Loucy (cell line): ENCODE data around the gene C1orf53.
A peak's percentile ranks its signal among the peaks of the same experiment; 100 is the strongest.

Experiments used
- H2AFZ ChIP-seq: fragments of 200-600 bp; sonication (generic); 2 replicates; pipeline ENCODE4 v1.6.0; 2016; ENCODE audit warnings: antibody characterized with exemption, mild to moderate bottlenecking, low read length, moderate library complexity
- H3F3A ChIP-seq: fragments of 200-600 bp; 2 replicates; pipeline ENCODE4 v1.6.0; 2016; ENCODE audit warnings: antibody characterized with exemption, low read depth, mild to moderate bottlenecking
- H3K27me3 ChIP-seq: fragments of 200-600 bp; sonication (generic); 2 replicates; pipeline ENCODE4 v1.6.1; 2014; ENCODE audit warnings: low read length, mild to moderate bottlenecking; ENCODE audit not compliant: insufficient read depth, poor library complexity, severe bottlenecking
- H3K36me3 ChIP-seq: fragments of 200-600 bp; sonication (generic); 2 replicates; pipeline ENCODE4 v1.6.1; 2016; ENCODE audit warnings: low read length; ENCODE audit not compliant: insufficient read depth
- H3K4me1 ChIP-seq: fragments of 200-600 bp; sonication (generic); 2 replicates; pipeline ENCODE4 v1.5.1; 2014; ENCODE audit warnings: low read length, mild to moderate bottlenecking; ENCODE audit not compliant: insufficient read depth, poor library complexity, severe bottlenecking
- H3K4me2 ChIP-seq: fragments of 200-600 bp; sonication (generic); 2 replicates; pipeline ENCODE4 v1.6.0; 2014; ENCODE audit warnings: antibody characterized with exemption, low read length, low read depth, mild to moderate bottlenecking; ENCODE audit not compliant: poor library complexity, severe bottlenecking
- H3K4me3 ChIP-seq: fragments of 200-600 bp; sonication (generic); 2 replicates; pipeline ENCODE4 v1.5.1; 2014; ENCODE audit warnings: low read length, mild to moderate bottlenecking, mixed read lengths; ENCODE audit not compliant: poor library complexity, severe bottlenecking
- H3K79me2 ChIP-seq: fragments of 200-600 bp; sonication (generic); 2 replicates; pipeline ENCODE4 v1.6.1; 2014; ENCODE audit warnings: low read length; ENCODE audit not compliant: insufficient read depth
- H3K9ac ChIP-seq: fragments of 200-600 bp; sonication (generic); 2 replicates; pipeline ENCODE4 v1.6.0; 2014; ENCODE audit warnings: mild to moderate bottlenecking, low read depth, low read length, moderate library complexity; ENCODE audit not compliant: poor library complexity, severe bottlenecking
- H3K9me2 ChIP-seq: fragments of 200-600 bp; sonication (generic); replicated peaks from 2 replicates; pipeline ENCODE4 v1.6.1; 2016; ENCODE audit warnings: low read depth, low read length, mixed read lengths
- H3K9me3 ChIP-seq: fragments of 200-600 bp; sonication (generic); 2 replicates; pipeline ENCODE4 v1.6.1; 2014; ENCODE audit warnings: mild to moderate bottlenecking, antibody characterized with exemption, low read length, low read depth; ENCODE audit not compliant: insufficient read depth
- H4K20me1 ChIP-seq: fragments of 200-600 bp; sonication (generic); 2 replicates; pipeline ENCODE4 v1.6.0; 2014; ENCODE audit warnings: antibody characterized with exemption, low read length, mild to moderate bottlenecking; ENCODE audit not compliant: insufficient read depth, poor library complexity, severe bottlenecking
- EZH2phosphoT487 ChIP-seq: fragments of 200-600 bp; IDR thresholded peaks from 2 replicates; pipeline ENCODE4 v1.6.1; 2018; ENCODE audit warnings: antibody characterized with exemption, mild to moderate bottlenecking, moderate library complexity, borderline replicate concordance
- TF ChIP-seq, protein P1 (sequence below): fragments of 200-600 bp; sonication (generic); conservative IDR thresholded peaks from 2 replicates; pipeline ENCODE4 v1.5.1; 2014; ENCODE audit warnings: mild to moderate bottlenecking, antibody characterized with exemption, low read length

C1orf53 gene

DNA sequence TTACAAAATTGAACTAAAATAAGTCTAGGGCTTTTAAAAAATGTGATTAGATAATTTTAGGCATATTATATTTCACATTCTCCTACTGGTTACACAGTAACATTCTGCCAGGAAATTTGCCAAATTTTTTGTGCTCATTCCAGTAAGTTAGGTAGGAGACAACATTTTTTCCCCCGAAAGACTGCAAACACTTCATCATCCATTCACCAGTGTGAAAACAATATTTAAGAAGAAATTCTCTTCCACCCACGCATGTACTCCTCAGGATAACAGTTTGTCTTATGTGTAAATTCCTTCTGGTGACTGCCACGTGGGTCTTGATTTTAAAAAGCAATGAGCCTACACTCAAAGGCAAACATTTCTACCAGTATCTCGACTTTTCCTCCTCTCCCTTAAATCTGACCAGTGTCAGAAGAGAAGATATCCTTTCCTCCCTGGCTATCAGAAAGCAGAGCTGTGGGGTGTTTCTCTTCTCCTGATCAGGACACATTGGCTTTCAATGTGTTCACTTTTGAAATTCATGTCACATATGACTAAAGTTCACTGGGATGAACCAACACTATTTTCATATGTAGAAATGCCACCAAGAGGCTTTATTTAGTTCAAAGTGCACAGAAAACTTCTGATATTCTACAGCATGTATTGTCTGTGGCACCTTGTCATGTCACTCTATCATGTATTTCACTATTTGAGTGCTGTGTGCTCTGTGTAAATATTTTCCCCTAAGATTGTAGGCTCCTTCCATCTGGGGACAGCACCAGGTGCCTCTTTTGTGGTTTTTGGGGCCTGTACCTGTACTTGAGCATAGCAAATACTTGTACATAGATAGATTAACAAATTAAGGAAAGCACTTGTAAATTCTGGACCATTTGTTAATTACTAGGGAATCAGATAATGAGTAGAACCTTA lies 53.3 kb downstream of the C1orf53 start:
- Histone ChIP-seq H2AFZ (0 out of 2 replicates have a peak overlapping the region, but pooled peaks have one; percentile 22), H3K4me2 (no peak overlapping the region), H4K20me1 (no peaks in the 10 kb centered on the region), H3K9me2 (no peaks in the 10 kb centered on the region), H3K36me3 (no peaks in the 10 kb centered on the region), H3K79me2 (no peaks in the 10 kb centered on the region), H3K27me3 (no peaks in the 10 kb centered on the region), H3K4me3 (no peak overlapping the region), H3K9ac (no peak overlapping the region), H3F3A (no peaks in the 10 kb centered on the region), H3K4me1 (peaks cover 9% of the 10 kb centered on the region), H3K9me3 (no peaks in the 10 kb centered on the region)
- TF ChIP-seq EZH2phosphoT487, result no peak
- TF ChIP-seq, protein P1, sequence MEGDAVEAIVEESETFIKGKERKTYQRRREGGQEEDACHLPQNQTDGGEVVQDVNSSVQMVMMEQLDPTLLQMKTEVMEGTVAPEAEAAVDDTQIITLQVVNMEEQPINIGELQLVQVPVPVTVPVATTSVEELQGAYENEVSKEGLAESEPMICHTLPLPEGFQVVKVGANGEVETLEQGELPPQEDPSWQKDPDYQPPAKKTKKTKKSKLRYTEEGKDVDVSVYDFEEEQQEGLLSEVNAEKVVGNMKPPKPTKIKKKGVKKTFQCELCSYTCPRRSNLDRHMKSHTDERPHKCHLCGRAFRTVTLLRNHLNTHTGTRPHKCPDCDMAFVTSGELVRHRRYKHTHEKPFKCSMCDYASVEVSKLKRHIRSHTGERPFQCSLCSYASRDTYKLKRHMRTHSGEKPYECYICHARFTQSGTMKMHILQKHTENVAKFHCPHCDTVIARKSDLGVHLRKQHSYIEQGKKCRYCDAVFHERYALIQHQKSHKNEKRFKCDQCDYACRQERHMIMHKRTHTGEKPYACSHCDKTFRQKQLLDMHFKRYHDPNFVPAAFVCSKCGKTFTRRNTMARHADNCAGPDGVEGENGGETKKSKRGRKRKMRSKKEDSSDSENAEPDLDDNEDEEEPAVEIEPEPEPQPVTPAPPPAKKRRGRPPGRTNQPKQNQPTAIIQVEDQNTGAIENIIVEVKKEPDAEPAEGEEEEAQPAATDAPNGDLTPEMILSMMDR, result no peak
